HG03439 (cell line): Measurements from ENCODE around the gene EML4.
"Not testable (repeated sequence)": the region's sequence is repeated elsewhere in the genome, so short reads cannot be mapped to it uniquely, and the experiment has no call there.

Experiments
- ATAC-seq: cut with Tn5 transposase; IDR thresholded peaks from one replicate; pipeline ENCODE4 v1.9.1; 2021; ENCODE audit warnings: mild to moderate bottlenecking, moderate library complexity; ENCODE audit not compliant: unreplicated experiment

EML4 gene

DNA sequence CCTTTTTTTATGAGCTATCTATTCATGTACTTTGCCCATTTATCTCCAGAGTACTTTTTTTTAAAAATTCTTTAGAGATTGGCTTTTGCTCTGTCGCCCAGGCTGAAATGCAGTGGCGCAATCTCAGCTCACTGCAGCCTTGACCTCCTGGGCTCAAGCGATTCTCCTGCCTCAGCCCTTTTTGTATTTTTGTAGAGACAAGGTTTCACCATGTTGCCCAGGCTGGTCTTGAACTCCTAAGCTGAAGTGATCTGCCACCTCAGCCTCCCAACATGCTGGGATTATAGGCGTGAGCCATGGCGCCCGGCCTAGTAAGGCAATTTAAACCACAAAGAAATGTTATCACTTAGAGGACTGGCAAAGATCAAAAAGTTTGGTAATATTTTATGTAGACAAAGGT, 177.7 kb downstream of the EML4 start:
- not testable (repeated sequence) for ATAC-seq

DNA sequence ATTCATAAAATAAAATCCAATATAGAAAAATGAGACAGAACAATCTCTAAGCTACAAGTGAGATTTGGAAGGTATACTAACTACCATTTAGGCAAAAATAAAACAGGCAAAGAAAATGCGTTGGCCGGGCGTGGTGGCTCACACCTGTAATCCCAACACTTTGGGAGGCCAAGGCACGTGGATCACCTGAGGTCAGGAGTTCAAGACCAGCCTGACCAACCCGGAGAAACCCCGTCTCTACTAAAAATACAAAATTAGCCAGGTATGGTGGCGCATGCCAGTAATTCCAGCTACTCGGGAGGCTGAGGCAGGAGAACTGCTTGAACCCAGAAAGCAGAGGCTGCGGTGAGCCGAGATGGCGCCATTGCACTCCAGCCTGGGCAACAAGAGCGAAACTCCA, 178.4 kb downstream of the EML4 start:
- not testable (repeated sequence) for ATAC-seq

DNA sequence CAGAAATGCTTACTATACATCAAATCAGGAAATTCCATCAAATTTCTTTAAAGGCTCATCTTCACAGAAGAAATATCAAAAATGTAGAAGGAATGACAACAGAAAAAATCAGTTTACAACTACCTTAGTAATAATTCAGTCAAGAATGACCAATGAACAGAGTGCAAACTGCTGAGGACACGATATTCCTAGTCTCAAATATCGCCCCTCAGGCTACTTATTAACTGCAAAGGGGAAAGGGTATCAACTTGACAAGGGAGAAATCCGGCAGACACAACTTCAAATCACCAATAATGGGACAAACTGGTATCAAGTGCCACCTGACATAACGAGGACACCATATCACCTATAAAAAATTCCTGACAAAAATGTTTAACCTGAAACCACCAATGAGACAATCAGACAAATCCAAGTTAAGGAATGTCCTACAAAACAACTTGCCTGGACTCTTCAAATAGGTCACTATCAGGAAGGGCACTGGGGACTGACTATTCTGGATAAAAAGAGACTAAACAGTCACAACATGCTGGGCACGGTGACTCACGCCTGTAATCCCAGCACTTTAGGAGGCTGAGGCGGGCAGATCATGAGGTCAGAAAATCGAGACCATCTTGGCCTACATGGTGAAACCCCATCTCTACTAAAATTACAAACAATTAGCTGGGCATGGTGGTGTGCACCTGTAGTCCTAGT, 179.1 kb downstream of the EML4 start:
- no peak for ATAC-seq

DNA sequence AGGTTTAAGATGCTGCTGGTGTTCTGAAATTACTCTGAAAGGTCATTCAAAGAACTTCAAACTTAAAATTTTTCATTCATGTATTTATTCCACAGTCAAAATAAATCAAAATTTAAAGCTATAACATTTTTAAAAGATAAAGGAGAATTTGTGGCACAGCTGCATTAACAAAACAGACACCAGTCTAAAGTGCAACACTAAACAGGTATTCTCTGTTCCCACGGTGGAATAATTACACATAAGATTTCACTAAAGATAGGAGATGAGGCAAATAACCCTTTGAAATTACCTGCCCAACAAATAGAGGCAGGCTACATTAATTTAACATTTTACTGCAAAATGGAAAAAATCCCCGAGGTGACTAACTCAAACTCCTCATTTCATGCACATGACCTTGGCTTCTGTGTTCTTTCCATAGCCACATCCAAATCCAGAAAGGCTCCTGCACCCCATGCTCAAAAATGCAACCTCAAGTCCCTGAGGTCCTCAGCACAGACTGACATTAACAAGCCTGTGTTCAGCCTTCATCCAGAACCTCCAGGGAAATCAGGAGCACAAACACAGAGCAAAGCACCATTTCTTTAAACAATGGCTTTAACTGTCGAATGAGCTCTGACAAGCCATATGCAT, 181.4 kb downstream of the EML4 start:
- ATAC-seq, result no peak

DNA sequence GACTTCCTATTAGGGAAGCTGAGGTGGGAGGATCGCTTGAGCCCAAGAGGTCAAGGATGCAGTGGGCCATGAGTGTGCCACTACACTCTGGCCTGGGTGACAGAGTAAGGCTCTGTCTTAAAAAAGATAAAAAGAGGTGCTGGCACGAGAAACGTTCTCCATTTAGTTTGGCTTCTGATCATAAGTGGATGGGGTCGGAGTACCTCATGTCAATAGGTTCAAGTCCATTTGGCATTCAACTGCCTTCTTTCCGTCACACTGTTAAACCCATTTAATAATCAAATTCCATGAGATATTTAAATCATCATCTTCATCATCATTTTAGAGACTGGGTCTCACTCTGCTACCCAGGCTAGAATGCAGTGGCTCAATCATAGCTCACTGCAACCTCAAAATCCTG, 182.7 kb downstream of the EML4 start:
- no peak for ATAC-seq

DNA sequence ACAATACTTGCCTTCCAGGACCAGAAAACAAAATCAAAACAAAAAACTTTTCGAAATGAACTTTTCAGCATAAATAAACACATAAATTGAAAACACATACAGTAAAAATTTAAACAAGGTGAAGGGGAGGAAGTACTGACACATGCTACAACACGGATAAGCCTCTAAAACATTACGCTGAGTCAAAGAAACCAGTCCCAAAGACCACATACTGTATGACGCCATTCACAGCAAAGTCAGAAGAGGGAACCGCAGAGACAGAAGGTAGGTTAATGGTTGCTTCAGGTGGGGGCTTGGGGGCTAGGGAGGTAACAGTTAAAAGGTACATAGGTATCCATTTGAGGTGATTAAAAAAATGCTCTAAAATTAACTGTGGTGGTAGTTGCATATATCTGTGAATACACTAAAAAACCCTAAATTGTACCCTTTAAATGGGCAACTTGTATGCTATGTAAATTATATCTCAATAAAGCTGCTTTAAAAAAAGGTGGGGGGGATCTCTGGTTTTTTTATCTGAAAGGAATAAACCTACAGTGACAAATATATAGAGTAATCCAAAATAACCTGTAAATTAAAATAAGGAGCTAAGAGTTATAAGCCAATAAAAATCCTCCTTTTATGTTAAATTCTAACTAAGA, 184.8 kb downstream of the EML4 start:
- ATAC-seq, result no peak

DNA sequence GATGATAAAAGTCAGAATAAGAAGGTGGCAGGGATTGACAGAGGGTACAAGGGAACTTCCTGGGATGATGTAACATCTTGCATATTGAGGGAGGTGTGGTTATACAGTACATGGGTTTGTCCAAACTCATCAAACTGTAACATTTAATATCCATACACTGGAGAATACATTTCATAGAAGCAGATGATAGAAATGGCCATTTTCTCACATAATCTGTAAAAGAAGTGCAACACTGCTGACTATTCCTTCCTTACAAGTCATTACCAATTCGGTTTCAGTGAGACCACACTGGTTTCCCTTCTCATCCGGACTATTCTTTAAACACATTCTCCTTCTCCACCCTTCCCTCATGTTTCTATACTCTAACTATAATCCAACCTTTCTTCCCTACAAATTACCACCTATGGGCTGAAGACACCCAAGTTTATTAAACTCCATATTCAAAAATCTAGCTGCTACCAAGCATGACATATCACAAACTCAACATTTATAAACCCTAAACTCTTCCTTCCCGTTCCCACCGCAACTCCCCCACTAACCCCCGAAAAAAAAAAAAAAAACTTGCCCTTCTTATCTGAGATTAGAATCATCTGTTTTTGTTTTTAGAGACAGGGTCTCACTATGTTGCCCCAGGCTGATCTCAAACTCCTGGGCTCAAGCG, 190.3 kb downstream of the EML4 start:
- no peak for ATAC-seq

DNA sequence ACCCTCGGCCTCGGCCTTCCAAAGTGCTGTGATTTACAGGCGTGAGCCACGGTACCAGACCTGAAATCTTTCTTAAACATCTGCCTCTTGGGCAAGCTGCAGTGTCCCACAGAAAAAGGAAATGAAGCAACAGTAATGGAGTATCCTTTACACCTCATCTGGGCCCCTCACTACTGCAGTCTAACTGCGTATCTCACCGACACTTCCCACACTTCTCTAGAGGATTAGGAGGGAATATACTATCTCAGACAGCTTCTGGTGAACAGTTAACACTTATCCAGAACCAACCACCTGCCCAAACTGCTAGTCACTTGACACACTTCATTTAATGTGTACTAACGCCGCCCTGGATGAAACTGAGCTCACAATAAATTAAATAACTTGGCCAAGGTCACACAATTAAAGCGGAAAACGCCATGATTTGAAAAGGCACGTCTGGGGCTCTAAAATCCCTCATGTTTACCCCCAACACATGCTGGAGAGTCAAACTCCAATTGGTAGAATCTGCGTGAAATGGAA, 190.9 kb downstream of the EML4 start:
- ATAC-seq, result no peak

DNA sequence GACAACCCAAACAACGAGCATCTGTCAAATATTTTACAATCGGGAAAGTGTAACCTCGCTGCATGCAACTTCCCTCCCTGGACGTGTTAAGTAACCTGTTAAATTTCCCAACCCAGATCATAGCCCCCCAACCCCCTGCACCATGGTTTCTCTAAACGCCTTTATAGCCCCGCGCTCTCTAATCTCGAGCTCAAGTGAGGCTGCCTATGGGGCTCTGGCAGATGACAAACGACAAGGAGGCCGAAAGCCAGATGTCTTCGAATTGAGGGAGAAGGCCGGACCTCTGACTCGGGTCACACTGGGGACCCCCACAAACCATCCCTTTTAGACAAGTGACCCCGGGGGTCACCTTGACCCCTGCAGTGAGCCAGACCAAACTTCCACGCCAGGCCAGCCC, 191.3 kb downstream of the EML4 start:
- ATAC-seq, result no peak

DNA sequence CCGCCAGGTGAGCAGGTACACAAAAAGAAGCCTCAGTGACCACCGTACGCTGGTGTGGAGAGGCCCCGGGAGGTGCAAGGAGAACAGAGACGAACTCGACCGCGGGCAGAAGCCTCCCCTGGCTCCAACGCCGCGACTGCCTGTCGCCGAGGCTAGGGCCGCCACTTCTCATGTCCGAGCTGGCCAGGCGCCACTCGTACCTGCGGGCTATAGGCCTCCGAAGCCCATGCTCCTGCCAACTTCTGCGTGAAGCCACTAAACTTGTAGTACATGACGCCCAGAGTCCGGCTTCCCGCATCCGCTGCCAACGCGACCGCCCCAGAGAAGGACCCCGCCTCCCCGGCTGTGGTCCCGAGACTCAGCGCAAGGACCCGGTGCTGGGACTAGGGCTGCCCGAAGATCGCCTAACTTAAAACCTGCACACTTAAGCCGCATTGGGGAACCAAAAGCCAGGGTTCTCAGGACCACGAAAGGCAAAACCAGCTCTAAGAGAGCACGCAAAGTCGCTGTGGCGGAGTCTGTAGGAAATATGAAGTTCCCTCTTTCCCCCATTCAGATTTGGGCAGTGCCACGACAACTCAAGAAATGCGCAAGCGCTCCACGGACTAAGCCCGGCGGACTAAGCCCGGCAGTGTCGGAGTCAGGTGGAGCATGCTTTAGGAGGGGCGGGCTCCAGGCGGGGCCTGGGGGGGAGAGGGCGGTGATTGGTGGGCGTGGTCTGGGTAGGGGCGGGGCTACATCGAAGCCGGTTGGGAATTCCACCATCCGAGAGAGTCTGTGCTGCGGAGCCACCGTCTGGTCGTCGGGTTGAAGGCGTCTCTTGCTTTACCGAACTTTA, 192.0 kb downstream of the EML4 start, which contains the start of gene COX7A2L:
TSS of gene COX7A2L (minus strand) at position 328 of the 838 bp plus-strand sequence. CDS start at position 272, 56 bp downstream.
- ATAC-seq, result peak; percentile 93

DNA sequence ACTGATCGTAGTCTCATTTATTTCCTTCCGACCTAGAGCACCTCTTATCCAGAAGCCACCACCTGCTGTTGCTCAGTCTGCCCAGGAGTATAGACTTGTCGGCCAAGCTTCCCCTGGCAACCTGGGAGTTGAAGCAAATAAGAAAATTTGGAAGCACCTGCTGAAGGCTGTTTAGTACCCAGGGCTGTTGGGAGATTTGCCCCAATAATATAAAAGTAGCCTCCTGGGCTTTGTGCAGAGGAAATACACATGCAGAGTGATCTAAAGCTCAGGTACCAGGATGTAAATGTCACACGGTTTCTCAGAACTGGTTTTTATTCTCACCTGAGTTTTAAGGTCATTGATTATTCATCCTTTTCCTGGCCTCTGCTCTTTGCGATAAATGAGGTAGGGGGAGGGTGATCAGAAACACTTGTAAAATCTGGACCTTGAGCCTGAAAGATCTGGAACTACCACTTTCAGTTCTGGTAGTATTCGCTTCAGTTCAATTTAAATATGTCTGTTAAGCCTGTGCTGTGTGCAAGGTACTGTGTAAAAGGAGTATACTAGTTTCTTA, 192.7 kb downstream of the EML4 start:
- ATAC-seq, result no peak

DNA sequence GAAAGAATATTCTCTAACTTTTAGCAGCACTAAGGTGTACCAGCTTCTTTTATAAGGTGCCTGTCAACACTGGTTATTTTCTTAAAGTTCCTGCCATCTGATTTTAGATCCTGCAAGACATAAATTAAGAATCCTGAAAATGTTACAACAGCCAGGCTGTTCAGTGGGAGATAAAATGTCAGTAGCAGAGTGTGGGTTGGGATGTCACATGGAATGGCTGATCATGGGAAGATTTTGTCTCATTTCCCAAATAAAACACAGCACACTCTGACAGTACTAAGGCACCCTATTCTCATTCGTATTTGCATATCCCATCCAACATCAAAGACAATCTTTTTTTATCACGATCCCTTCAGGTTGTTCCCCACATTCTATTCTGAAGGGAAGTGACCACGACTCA, 194.3 kb downstream of the EML4 start:
- ATAC-seq, result no peak

DNA sequence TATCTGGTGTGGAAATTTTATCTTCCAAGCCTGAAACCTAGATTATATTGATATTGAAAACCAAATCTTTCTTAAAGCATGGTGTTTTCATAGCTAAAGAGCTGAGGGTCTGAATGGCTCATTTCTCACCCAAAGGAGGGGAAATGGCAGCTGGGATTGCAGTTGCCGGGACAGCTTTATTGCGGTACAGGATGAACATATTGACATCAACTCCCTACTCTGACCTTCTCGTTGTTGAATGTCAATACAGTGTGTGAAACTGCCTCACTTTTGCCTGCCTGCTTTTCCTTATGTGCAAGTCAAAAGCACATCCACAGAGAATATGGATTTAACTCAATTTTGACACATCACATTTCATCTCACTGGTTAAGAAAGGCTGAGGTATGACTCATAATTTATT, 195.5 kb downstream of the EML4 start:
- ATAC-seq, result no peak

DNA sequence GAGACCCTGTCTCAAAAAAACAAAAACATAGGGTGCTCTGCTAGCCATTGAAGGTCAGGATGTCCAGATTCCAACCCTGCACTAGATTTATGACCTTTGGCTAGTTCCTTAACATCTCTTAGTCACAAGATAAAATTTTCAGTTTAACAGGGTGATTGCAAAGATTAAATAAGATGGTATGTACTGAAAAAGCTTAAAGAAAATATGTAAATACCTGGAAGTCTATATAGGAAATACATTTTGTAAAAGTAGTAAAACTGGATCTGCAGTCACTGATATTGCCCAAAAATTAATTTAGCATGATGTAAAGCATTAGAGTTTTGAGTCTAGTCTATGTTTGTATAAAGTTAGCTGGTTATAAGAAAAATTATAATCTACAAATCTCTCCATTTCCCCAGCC, 197.3 kb downstream of the EML4 start:
- ATAC-seq, result no peak

DNA sequence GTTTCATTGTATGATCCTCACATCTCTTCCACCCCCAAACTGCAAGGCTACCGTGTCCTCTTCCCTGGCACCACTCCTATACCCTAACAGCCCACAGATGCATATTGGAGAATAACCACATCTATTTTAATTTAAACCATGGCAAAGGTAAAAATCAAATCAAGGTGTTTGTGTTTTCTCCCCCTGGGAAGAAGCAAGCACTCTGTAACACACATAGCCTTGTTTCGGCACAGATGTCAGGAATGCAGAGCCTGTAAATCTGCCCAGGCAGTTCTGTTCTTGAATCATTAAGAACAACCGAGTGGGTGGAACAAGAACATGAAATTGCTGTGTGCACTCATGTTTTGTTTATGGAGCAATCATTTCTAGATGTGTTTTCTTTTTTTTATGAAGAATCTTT, 198.7 kb downstream of the EML4 start:
- no peak for ATAC-seq

DNA sequence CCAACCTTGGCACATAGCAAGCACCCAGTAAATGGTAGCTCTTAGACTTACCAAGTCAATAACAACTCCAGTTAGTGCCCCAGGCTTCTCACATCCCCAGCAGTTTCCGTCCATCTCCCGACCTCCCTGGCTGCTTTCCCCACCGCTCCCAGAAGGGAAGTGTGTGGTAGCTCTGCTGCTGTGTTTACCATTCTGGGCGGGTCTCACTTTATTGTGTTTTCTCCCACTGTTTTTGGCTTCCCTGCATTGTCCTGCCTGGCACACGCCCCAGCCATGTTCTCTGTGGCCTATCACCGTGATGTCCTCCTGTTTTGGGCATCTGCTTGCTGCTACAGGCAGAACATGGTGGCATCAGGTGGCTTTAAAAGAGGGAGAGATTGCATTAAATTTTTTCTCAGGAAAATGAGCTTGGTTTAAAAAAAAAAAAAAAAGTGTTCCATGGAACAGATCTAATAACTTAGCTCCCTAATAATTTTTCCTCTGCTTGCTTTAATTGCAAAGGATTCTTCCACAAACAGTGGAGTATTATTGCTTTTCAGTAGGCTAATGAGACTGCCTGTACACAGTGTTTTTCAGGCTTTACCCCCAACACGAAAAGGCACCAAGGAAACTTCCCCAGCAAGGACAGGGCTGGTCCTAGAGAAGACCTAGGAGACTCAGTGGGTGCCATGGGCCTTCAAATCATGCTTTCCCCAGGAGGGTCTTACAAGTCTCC, 199.8 kb downstream of the EML4 start:
- no peak for ATAC-seq

DNA sequence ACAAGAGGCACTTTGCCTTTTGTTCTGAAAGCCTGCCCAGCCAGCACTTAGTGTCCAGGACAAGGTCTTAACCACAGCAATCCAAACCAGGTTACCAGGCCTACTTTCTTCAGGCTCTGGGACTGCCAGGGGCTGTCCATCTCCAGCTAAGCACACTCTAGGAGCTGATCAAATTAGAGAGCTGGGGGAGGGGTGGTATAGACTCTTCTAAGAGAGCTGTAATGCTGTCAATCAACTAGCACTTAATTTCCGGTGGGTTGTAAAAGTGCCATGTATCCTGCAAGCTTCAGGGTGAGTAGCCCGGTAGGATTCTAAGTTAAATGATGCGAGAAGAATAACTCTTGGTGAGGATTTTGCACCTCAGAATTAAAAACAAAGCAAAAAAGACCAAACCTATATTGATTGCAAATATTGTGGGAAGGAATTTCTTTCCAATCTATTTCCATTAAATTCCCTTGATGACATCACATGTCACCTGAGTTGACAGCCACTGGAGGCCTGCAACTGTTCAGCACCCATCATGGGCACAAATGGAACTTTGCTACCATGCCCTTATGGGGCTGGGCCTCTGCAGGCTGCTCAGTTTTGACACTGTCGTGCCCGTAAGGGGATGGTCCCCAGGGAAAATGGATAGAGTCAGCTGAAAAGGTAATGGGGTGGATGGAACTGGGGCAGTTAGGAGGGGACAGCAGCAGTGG, 200.5 kb downstream of the EML4 start:
- ATAC-seq, result no peak

DNA sequence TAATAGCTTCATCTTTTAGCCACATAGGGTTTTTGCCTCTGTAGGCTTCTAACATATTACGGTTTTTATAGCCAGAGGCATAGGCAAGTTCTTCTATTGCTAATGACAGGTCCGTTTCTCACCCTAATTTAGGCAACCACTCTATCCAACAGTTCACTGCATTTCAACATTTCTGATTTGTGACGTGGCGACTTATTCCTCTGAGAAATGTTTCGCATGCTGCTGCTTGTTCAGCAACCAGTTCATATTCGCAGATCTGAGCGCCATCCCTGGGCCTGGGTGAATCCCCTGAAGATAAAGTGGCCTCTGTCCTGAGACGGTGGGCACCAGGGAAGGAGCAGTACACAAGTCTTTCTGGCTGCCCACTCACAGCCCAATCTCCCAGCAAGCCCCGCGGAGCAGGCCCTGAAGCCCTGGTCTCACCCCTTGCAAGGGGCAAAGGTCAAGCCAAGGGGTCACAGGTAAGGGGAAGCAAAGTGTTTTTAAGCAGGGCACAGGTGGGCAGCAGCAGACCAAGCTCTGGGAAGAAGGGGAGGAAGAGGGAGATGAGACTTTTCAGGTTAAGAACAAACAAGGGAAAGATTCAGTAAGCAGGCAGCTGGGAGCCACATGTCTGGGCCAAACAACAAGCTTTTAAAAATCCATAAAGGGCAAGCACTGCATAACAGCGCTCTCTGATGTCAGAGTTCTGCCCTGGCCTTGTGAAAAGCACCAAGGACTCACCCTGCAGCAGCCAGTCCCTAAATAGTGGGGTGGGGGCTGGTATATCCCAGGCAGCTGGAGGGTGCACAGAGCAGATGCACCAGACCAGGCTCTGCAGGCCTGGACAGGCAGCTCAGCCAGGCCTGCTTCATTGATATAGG, 202.7 kb downstream of the EML4 start:
- ATAC-seq, result no peak
